ENCODE data around the gene TNS1. TPM values are rescaled to one million over a fixed set of nuclear protein-coding genes. Genes with fewer than 3 reads are reported as not detected.

Gene TNS1
- total and polyA plus RNA-seq, 9 of the 15 experiments (the other 6 are each of a cell fraction or from before 2014, with no cell fraction given) = 0.13 to 2.7 (median 0.77) TPM

DNA sequence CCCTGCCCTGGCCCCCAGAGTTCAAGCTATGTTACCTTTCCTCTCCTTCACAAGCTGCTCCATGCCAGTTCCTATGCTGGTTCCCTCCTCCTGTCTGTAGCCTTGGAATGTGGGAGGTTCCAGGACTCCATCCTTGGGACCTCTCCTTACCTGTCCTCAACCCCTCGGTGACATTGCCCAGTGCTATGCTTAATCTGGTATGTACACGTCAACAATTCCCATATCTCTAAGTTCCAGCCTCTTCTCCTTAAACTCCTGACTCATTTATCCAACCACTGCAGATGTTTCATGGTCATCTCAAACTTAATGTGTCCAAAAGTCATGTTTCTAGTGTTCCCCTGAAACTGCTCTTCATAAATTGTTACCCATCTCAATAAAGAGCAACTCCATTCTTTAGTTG, 160.8 kb downstream of the TNS1 start (continued):
- TF ChIP-seq ETS2 (tag; IDR thresholded peaks at IDR 0.05; ENCODE audit: borderline replicate concordance, poor library complexity, severe bottlenecking) (no peak), PTBP1 (IDR thresholded peaks at IDR 0.05; ENCODE audit: low read depth, low read length) (no peak), ZNF140 (CRISPR knock-in tag; IDR thresholded peaks at IDR 0.05) (no peak), CHCHD3 (CRISPR knock-in tag; IDR thresholded peaks at IDR 0.05) (no peak), ADNP (tag; IDR thresholded peaks at IDR 0.05) (no peak), FOSL1 (tag; conservative IDR thresholded peaks at IDR 0.05) (peak; percentile 85), HIVEP1 (CRISPR knock-in tag; IDR thresholded peaks at IDR 0.05) (no peak), NR4A1 (CRISPR knock-in tag; IDR thresholded peaks at IDR 0.05) (no peak), NR4A1 (tag; IDR thresholded peaks at IDR 0.05) (no peak), ELF2 (CRISPR knock-in tag; IDR thresholded peaks at IDR 0.05) (no peak), JUN (IDR thresholded peaks at IDR 0.05; ENCODE audit: borderline replicate concordance, low read depth, low read length) (no peak), JUN (CRISPR knock-in tag; IDR thresholded peaks at IDR 0.05; ENCODE audit: borderline replicate concordance) (no peak), NR2C2 (CRISPR knock-in tag; IDR thresholded peaks at IDR 0.05) (no peak), NR2C2 (tag; IDR thresholded peaks at IDR 0.05) (no peak), PHF8 (IDR thresholded peaks at IDR 0.05; ENCODE audit: borderline replicate concordance, low read length) (no peak), KLF13 (tag; IDR thresholded peaks at IDR 0.05; ENCODE audit: borderline replicate concordance, low read depth) (no peak), FIP1L1 (IDR thresholded peaks at IDR 0.05; ENCODE audit: low read depth, low read length, poor library complexity, severe bottlenecking) (no peak), RNF2 (IDR thresholded peaks at IDR 0.05) (no peak; the same call in 1 of the 2 replicates), TRIM24 (IDR thresholded peaks at IDR 0.05) (peak; percentile 92 to 93), HLTF (IDR thresholded peaks at IDR 0.05) (no peak), RFX7 (CRISPR knock-in tag; IDR thresholded peaks at IDR 0.05) (no peak)
- TF ChIP-seq, protein P1, sequence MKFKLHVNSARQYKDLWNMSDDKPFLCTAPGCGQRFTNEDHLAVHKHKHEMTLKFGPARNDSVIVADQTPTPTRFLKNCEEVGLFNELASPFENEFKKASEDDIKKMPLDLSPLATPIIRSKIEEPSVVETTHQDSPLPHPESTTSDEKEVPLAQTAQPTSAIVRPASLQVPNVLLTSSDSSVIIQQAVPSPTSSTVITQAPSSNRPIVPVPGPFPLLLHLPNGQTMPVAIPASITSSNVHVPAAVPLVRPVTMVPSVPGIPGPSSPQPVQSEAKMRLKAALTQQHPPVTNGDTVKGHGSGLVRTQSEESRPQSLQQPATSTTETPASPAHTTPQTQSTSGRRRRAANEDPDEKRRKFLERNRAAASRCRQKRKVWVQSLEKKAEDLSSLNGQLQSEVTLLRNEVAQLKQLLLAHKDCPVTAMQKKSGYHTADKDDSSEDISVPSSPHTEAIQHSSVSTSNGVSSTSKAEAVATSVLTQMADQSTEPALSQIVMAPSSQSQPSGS (CRISPR knock-in tag; IDR thresholded peaks at IDR 0.05) = no peak
- TF ChIP-seq, protein P2, sequence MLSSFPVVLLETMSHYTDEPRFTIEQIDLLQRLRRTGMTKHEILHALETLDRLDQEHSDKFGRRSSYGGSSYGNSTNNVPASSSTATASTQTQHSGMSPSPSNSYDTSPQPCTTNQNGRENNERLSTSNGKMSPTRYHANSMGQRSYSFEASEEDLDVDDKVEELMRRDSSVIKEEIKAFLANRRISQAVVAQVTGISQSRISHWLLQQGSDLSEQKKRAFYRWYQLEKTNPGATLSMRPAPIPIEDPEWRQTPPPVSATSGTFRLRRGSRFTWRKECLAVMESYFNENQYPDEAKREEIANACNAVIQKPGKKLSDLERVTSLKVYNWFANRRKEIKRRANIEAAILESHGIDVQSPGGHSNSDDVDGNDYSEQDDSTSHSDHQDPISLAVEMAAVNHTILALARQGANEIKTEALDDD (IDR thresholded peaks at IDR 0.05) = no peak
- TF ChIP-seq, protein P3, sequence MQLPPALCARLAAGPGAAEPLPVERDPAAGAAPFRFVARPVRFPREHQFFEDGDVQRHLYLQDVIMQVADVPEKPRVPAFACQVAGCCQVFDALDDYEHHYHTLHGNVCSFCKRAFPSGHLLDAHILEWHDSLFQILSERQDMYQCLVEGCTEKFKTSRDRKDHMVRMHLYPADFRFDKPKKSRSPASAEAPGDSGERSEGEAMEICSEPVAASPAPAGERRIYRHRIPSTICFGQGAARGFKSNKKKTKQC (CRISPR knock-in tag; IDR thresholded peaks at IDR 0.05) = no peak
- TF ChIP-seq, protein P4, sequence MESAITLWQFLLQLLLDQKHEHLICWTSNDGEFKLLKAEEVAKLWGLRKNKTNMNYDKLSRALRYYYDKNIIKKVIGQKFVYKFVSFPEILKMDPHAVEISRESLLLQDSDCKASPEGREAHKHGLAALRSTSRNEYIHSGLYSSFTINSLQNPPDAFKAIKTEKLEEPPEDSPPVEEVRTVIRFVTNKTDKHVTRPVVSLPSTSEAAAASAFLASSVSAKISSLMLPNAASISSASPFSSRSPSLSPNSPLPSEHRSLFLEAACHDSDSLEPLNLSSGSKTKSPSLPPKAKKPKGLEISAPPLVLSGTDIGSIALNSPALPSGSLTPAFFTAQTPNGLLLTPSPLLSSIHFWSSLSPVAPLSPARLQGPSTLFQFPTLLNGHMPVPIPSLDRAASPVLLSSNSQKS (CRISPR knock-in tag; IDR thresholded peaks at IDR 0.05) = no peak
- TF ChIP-seq, protein P5, sequence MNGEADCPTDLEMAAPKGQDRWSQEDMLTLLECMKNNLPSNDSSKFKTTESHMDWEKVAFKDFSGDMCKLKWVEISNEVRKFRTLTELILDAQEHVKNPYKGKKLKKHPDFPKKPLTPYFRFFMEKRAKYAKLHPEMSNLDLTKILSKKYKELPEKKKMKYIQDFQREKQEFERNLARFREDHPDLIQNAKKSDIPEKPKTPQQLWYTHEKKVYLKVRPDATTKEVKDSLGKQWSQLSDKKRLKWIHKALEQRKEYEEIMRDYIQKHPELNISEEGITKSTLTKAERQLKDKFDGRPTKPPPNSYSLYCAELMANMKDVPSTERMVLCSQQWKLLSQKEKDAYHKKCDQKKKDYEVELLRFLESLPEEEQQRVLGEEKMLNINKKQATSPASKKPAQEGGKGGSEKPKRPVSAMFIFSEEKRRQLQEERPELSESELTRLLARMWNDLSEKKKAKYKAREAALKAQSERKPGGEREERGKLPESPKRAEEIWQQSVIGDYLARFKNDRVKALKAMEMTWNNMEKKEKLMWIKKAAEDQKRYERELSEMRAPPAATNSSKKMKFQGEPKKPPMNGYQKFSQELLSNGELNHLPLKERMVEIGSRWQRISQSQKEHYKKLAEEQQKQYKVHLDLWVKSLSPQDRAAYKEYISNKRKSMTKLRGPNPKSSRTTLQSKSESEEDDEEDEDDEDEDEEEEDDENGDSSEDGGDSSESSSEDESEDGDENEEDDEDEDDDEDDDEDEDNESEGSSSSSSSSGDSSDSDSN (IDR thresholded peaks at IDR 0.05; ENCODE audit: borderline replicate concordance in 1 of 2, low read depth in 2 of 2, low read length in 2 of 2) = no peak

Data from K562 (cell line).